Activated CD8-positive, alpha-beta T cell treated with anti-CD3 and anti-CD28 coated beads for 36 hours (primary cell): ENCODE measurements around the gene WNT3A. TPM values are rescaled to one million over a fixed set of nuclear protein-coding genes. Genes with fewer than 3 reads are reported as not detected.

ENCODE experiments used
- ATAC-seq: fragments of 200-7000 bp; cut with Tn5 transposase; one replicate; pipeline ENCODE4 v1.10.0; 2021; ENCODE audit warnings: mild to moderate bottlenecking, moderate library complexity
- CTCF ChIA-PET: fragments of 350-600 bp; sonication (Branson Sonifier 250); formaldehyde crosslinking; loops from one replicate; lab custom pipeline; 2021; ENCODE audit warnings: antibody characterized with exemption; lab: Charles Lee
- POLR2A ChIA-PET: fragments of 350-600 bp; sonication (Branson Sonifier 250); formaldehyde crosslinking; loops from one replicate; lab custom pipeline; 2021; ENCODE audit warnings: antibody characterized with exemption; lab: Charles Lee
- DNase-seq: peaks from one replicate; pipeline ENCODE4 v3.0.0-alpha.2; 2020
- H3K27ac Mint-ChIP-seq: one replicate; pipeline ENCODE4 v1.8.0; 2021; ENCODE audit warnings: mild to moderate bottlenecking, mixed read lengths
- H3K27me3 Mint-ChIP-seq: one replicate; pipeline ENCODE4 v1.8.0; 2021; ENCODE audit warnings: mixed read lengths
- H3K36me3 Mint-ChIP-seq: one replicate; pipeline ENCODE4 v1.8.0; 2021; ENCODE audit warnings: low read depth, mixed read lengths
- H3K4me1 Mint-ChIP-seq: one replicate; pipeline ENCODE4 v1.8.0; 2021; ENCODE audit warnings: low read depth, mixed read lengths
- H3K4me3 Mint-ChIP-seq: one replicate; pipeline ENCODE4 v1.8.0; 2021; ENCODE audit warnings: mild to moderate bottlenecking, moderate library complexity, mixed read lengths
- H3K9me3 Mint-ChIP-seq: one replicate; pipeline ENCODE4 v1.8.0; 2021; ENCODE audit warnings: mixed read lengths
- CTCF ChIP-seq: fragments of 200-600 bp; IDR thresholded peaks from one replicate; pipeline ENCODE4 v1.8.0; 2022; ENCODE audit warnings: antibody characterized with exemption, mild to moderate bottlenecking
- intact Hi-C: fragments of 100-400 bp; cut with micrococcal nuclease; formaldehyde crosslinking; loops from one replicate; pipeline ENCODE4 v1.10.0; 2022
- total RNA-seq, 2 experiments: library from RNA; stranded (reverse); gene quantifications; one replicate each; pipeline ENCODE4 v1.2.3, GENCODE V29; 2021

Gene WNT3A
- total RNA-seq, 2 experiments from 2014 or later = not detected

- Mint-ChIP-seq H3K4me3 (peak overlapping the region; percentile 97), H3K36me3 (peaks cover 60% of the 10 kb centered on the region), H3K27ac (peak overlapping the region; percentile 97), H3K4me1 (peaks cover 56% of the 10 kb centered on the region), H3K27me3 (no peaks in the 10 kb centered on the region), H3K9me3 (no peaks in the 10 kb centered on the region)
- no peak for DNase-seq
- CTCF ChIA-PET = interaction anchor here (1.0 kb wide), 1 partner anchor 20 kb away, joined by 3 read pairs; no protein-coding TSS in a partner anchor
- no peak for TF ChIP-seq CTCF
- intact Hi-C loops = no loop called here
- ATAC-seq = no peak
- POLR2A ChIA-PET = interaction anchor here (1.1 to 4.0 kb wide), 6 partner anchors 8 to 385 kb away, joined by 3 to 40 read pairs (median 12); partner anchors contain the start of gene MRPL55
Measured at GRCh38 chr1:228084797-228085196, 78.0 kb downstream of the WNT3A start.

GRCh38 chr1:228085287-228085951 lies 78.6 kb downstream of the WNT3A start:
- ATAC-seq (no peak), DNase-seq (no peak)
- peaks cover 62% of the 10 kb centered on the region for H3K4me1 Mint-ChIP-seq
- H3K36me3 Mint-ChIP-seq = peaks cover 64% of the 10 kb centered on the region
- ChIA-PET CTCF (interaction anchor here (1.0 kb wide), 1 partner anchor 19 kb away, joined by 3 read pairs; no protein-coding TSS in a partner anchor), POLR2A (interaction anchor here (1.2 to 3.9 kb wide), 3 partner anchors 15 to 80 kb away, joined by 3 to 34 read pairs (median 21); partner anchors contain the start of gene MRPL55)
- no peaks in the 10 kb centered on the region for H3K9me3 Mint-ChIP-seq
- H3K27me3 Mint-ChIP-seq = no peaks in the 10 kb centered on the region
- peak overlapping the region; percentile 97 for H3K27ac Mint-ChIP-seq
- TF ChIP-seq CTCF = no peak
- H3K4me3 Mint-ChIP-seq = peak overlapping the region; percentile 97
- intact Hi-C loops = no loop called here

GRCh38 chr1:228087771-228088251 lies 81.0 kb downstream of the WNT3A start:
- ATAC-seq (peak; percentile 46), DNase-seq (peak; percentile 48)
- no peaks in the 10 kb centered on the region for H3K9me3 Mint-ChIP-seq
- H3K27me3 Mint-ChIP-seq = no peaks in the 10 kb centered on the region
- peaks cover 83% of the 10 kb centered on the region for H3K36me3 Mint-ChIP-seq
- intact Hi-C loops = no loop called here
- peak overlapping the region; percentile 55 for H3K4me3 Mint-ChIP-seq
- peak overlapping the region; percentile 88 for H3K27ac Mint-ChIP-seq
- ChIA-PET POLR2A (interaction anchor here (0.6 to 1.2 kb wide), 4 partner anchors 10 to 14 kb away, joined by 3 to 7 read pairs (median 4); no protein-coding TSS in a partner anchor), CTCF (no interaction called here)
- peaks cover 82% of the 10 kb centered on the region for H3K4me1 Mint-ChIP-seq
- no peak for TF ChIP-seq CTCF

- ChIA-PET POLR2A (interaction anchor here (0.7 to 4.9 kb wide), 4 partner anchors 11 to 40 kb away, joined by 3 to 51 read pairs (median 4); partner anchors contain the start of gene MRPL55), CTCF (interaction anchor here (1.0 kb wide), 1 partner anchor 42 kb away, joined by 3 read pairs; no protein-coding TSS in a partner anchor)
- ATAC-seq = no peak
- no peak for TF ChIP-seq CTCF
- H3K9me3 Mint-ChIP-seq = peaks cover 3% of the 10 kb centered on the region
- DNase-seq = no peak
- H3K27me3 Mint-ChIP-seq = no peaks in the 10 kb centered on the region
- H3K36me3 Mint-ChIP-seq = peaks cover 86% of the 10 kb centered on the region
- H3K4me1 Mint-ChIP-seq = peaks cover 82% of the 10 kb centered on the region
- intact Hi-C loops = no loop called here
- H3K4me3 Mint-ChIP-seq = peak overlapping the region; percentile 33
- H3K27ac Mint-ChIP-seq = peak overlapping the region; percentile 88
Measured at GRCh38 chr1:228088586-228089498, 82.0 kb downstream of the WNT3A start.
